A673 (cell line): ENCODE measurements around the gene RBBP6. TPM values are rescaled to one million over a fixed set of nuclear protein-coding genes. Genes with fewer than 3 reads are reported as not detected.

Experiments
- BruUV-seq: library from RNA; stranded (reverse); fragments of 400-500 nt; replicated peaks from 2 replicates; lab custom pipeline; 2021; lab: Mats Ljungman, UMichigan
- CTCF ChIA-PET: fragments of 300-600 bp; sonication (Branson Sonifier 250); formaldehyde crosslinking; loops from one replicate; lab custom pipeline; 2022; ENCODE audit warnings: antibody characterized with exemption; lab: Charles Lee
- POLR2A ChIA-PET: fragments of 300-600 bp; sonication (Branson Sonifier 250); formaldehyde crosslinking; loops from one replicate; lab custom pipeline; 2022; ENCODE audit warnings: antibody characterized with exemption; ENCODE audit not compliant: low non-redundant PET; lab: Charles Lee
- DNase-seq: peaks from one replicate; pipeline ENCODE4 v3.0.0-alpha.2; 2015; ENCODE audit warnings: low spot score
- H3K27ac ChIP-seq: fragments of 200-600 bp; sonication (generic); 2 replicates; pipeline ENCODE4 v1.5.1; 2016; ENCODE audit warnings: mixed run types, low read depth, mild to moderate bottlenecking, mixed read lengths, antibody characterized with exemption, low read length; ENCODE audit not compliant: poor library complexity, severe bottlenecking
- H3K27me3 ChIP-seq: fragments of 200-600 bp; sonication (generic); replicated peaks from 2 replicates; pipeline ENCODE4 v1.6.1; 2017; ENCODE audit warnings: mixed run types, low read depth, mild to moderate bottlenecking, mixed read lengths, antibody characterized with exemption, low read length; ENCODE audit not compliant: insufficient read depth, poor library complexity
- H3K36me3 ChIP-seq: fragments of 200-600 bp; sonication (generic); 2 replicates; pipeline ENCODE4 v1.6.1; 2016; ENCODE audit warnings: mixed run types, mild to moderate bottlenecking, mixed read lengths, antibody characterized with exemption, low read length; ENCODE audit not compliant: insufficient read depth, poor library complexity, severe bottlenecking
- H3K4me1 ChIP-seq: fragments of 200-600 bp; sonication (generic); 2 replicates; pipeline ENCODE4 v1.6.1; 2017; ENCODE audit warnings: mixed run types, mild to moderate bottlenecking, mixed read lengths, antibody characterized with exemption, low read length; ENCODE audit not compliant: insufficient read depth, poor library complexity, severe bottlenecking
- H3K4me3 ChIP-seq: fragments of 200-600 bp; sonication (generic); 2 replicates; pipeline ENCODE4 v1.5.1; 2016; ENCODE audit warnings: low read depth, mixed run types, mild to moderate bottlenecking, mixed read lengths, low read length; ENCODE audit not compliant: poor library complexity, severe bottlenecking
- H3K9me3 ChIP-seq: fragments of 200-600 bp; sonication (generic); 2 replicates; pipeline ENCODE4 v1.6.1; 2016; ENCODE audit warnings: mixed run types, low read depth, mild to moderate bottlenecking, mixed read lengths, antibody characterized with exemption, low read length; ENCODE audit not compliant: poor library complexity, severe bottlenecking
- EZH2 ChIP-seq: fragments of 200-600 bp; sonication (generic); IDR thresholded peaks from 2 replicates; pipeline ENCODE4 v1.6.1; 2017; ENCODE audit warnings: borderline replicate concordance, low read depth, mild to moderate bottlenecking, mixed read lengths, antibody characterized with exemption, low read length; ENCODE audit not compliant: poor library complexity, severe bottlenecking
- intact Hi-C: fragments of 100-400 bp; cut with micrococcal nuclease; formaldehyde crosslinking; loops from one replicate; pipeline ENCODE4 v1.10.0; 2022; ENCODE audit not compliant: unreplicated experiment
- total RNA-seq: library from RNA; stranded (reverse); gene quantifications from 2 replicates; pipeline ENCODE4 v1.2.3, GENCODE V29; 2021
- TF ChIP-seq, protein P1 (sequence below): fragments of 300-800, 200-600 bp; sonication (generic); conservative IDR thresholded peaks from 2 replicates; pipeline ENCODE4 v1.5.1; 2017; ENCODE audit warnings: low read depth, mild to moderate bottlenecking, antibody characterized with exemption, low read length, moderate library complexity, mixed read lengths

RBBP6 gene
- total RNA-seq, 1 experiment from 2014 or later = 78.9 TPM

DNA sequence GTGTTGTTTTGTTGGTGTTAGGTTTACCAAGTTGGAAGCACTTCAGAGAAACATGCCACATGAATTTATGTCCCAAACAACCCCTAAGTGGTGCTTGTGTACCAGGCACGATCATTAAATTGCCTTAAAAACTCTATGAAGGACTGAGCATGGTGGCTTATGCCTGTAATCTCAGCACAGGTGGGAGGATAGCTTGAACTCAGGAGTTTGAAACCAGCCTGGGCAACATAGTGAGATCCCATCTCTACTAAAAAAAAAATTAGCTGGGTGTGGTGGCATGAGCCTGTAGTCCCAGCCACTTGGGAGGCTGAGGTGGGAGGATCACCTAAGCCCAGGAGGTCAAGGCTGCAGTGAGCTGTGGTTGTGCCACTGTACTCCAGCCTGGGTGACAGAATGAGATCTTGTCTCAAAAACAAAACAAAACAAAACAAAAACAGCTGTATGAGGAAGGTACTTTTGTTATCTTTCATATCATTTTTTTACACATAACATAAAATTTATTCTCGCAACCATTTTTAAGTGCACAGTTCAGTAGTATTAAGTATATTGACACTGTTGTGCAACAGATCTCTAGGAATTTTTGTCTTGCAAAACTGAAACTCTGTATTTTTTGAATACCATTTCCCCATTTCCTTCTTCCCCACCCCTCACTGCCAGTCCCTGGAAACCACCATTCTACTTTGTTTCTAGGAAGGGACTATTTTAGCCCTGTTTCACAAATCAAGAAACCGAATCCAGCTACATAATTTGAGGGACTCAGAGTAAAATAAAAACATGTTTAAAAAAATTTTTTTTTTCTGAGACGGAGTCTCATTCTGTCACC, 14.3 kb upstream of the RBBP6 start:
- Histone ChIP-seq H3K27me3 (no peaks in the 10 kb centered on the region), H3K4me3 (no peak overlapping the region), H3K9me3 (no peaks in the 10 kb centered on the region), H3K4me1 (no peaks in the 10 kb centered on the region), H3K36me3 (no peaks in the 10 kb centered on the region), H3K27ac (no peak overlapping the region)
- ChIA-PET CTCF (no interaction called here), POLR2A (no interaction called here)
- intact Hi-C loops = no loop called here
- TF ChIP-seq EZH2 = no peak
- no peak for DNase-seq
- BruUV-seq = no TSS peak

GRCh38 chr16:24525970-24526559, 13.3 kb upstream of the RBBP6 start:
- intact Hi-C loops = no loop called here
- H3K4me1 ChIP-seq = no peaks in the 10 kb centered on the region
- no peaks in the 10 kb centered on the region for H3K36me3 ChIP-seq
- DNase-seq = no peak
- H3K27ac ChIP-seq = no peak overlapping the region
- BruUV-seq = no TSS peak
- POLR2A ChIA-PET = no interaction called here
- TF ChIP-seq EZH2 = no peak
- TF ChIP-seq, protein P1, sequence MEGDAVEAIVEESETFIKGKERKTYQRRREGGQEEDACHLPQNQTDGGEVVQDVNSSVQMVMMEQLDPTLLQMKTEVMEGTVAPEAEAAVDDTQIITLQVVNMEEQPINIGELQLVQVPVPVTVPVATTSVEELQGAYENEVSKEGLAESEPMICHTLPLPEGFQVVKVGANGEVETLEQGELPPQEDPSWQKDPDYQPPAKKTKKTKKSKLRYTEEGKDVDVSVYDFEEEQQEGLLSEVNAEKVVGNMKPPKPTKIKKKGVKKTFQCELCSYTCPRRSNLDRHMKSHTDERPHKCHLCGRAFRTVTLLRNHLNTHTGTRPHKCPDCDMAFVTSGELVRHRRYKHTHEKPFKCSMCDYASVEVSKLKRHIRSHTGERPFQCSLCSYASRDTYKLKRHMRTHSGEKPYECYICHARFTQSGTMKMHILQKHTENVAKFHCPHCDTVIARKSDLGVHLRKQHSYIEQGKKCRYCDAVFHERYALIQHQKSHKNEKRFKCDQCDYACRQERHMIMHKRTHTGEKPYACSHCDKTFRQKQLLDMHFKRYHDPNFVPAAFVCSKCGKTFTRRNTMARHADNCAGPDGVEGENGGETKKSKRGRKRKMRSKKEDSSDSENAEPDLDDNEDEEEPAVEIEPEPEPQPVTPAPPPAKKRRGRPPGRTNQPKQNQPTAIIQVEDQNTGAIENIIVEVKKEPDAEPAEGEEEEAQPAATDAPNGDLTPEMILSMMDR = no peak
- H3K27me3 ChIP-seq = no peaks in the 10 kb centered on the region
- no peaks in the 10 kb centered on the region for H3K9me3 ChIP-seq
- CTCF ChIA-PET = interaction anchor here (0.7 to 1.3 kb wide), 2 partner anchors 9 to 455 kb away, joined by 3 read pairs; no protein-coding TSS in a partner anchor
- no peak overlapping the region for H3K4me3 ChIP-seq

DNA sequence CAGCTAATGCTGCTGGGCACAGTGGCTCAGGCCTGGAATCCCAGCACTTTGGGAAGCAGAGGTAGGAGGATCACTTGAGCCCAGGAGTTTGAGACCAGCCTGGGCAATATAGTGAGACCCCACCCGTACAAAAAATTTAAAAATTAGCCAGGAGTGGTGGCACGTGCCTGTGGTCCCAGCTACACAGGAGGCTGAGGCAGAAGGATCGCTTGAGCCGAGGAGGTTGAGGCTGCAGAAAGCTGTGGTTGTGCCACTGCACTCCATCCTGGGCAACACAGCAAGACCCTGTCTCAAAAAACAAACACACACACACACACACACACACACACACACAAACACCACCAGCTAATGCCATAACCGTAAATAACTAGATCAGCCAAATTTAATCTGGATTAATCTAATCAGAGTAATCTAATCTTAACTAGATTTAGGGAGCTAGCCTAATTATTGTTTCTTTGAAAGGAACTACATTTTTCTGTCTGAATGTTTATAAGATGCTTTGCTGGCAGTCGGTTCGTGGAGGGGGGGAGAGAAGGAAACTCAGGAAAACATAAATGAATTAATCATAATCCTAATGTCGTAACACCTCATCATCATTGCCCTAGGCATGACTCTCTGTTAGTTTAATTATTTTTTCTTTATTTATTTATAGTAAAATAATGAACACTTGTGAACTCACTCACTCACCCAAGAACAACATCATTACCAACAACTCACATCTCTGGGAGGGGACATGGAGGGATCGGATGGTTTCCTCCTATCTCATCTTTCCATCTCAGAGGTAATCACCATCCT, 12.5 kb upstream of the RBBP6 start:
- POLR2A ChIA-PET = no interaction called here

More for the DNA sequence above, 12.5 kb upstream of the RBBP6 start:
- Histone ChIP-seq H3K36me3 (no peaks in the 10 kb centered on the region), H3K27me3 (no peaks in the 10 kb centered on the region), H3K27ac (no peak overlapping the region), H3K9me3 (no peaks in the 10 kb centered on the region), H3K4me1 (no peaks in the 10 kb centered on the region), H3K4me3 (no peak overlapping the region)
- intact Hi-C loops = no loop called here
- BruUV-seq = no TSS peak
- DNase-seq = no peak
- CTCF ChIA-PET = interaction anchor here (1.3 kb wide), 1 partner anchor 10 kb away, joined by 3 read pairs; no protein-coding TSS in a partner anchor
- TF ChIP-seq EZH2 = no peak
